Panc1 (cell line): Measurements from ENCODE around the gene HCLS1. TPM values are rescaled to one million over a fixed set of nuclear protein-coding genes. Genes with fewer than 3 reads are reported as not detected.

ENCODE experiments used
- ATAC-seq: fragments of 200-7000 bp; cut with Tn5 transposase; 2 replicates; pipeline ENCODE4 v1.9.1; 2020; ENCODE audit warnings: mild to moderate bottlenecking, moderate library complexity
- BruUV-seq: library from RNA; stranded (reverse); fragments of 400-500 nt; replicated peaks from 2 replicates; lab custom pipeline; 2021; lab: Mats Ljungman, UMichigan
- CTCF ChIA-PET: fragments of 300-600 bp; sonication (Branson Sonifier 250); formaldehyde crosslinking; loops from one replicate; lab custom pipeline; 2022; ENCODE audit warnings: antibody characterized with exemption; lab: Charles Lee
- POLR2A ChIA-PET: fragments of 300-600 bp; sonication (Branson Sonifier 250); formaldehyde crosslinking; loops from one replicate; lab custom pipeline; 2022; ENCODE audit warnings: antibody characterized with exemption; lab: Charles Lee
- DNase-seq: peaks from one replicate; pipeline ENCODE4 v3.0.0-alpha.2; 2010; ENCODE audit warnings: low read depth, low spot score
- H3K27ac ChIP-seq: 2 replicates; pipeline ENCODE4 v1.5.1; 2011; ENCODE audit warnings: mild to moderate bottlenecking, low read length, inconsistent platforms
- H3K27me3 ChIP-seq: fragments of 200-500 bp; sonication (Bioruptor generic); 2 replicates; pipeline ENCODE4 v1.6.0; 2014; ENCODE audit warnings: low read length, inconsistent platforms; ENCODE audit not compliant: control insufficient read depth, insufficient read depth
- H3K36me3 ChIP-seq: fragments of 200-500 bp; sonication (Bioruptor generic); 2 replicates; pipeline ENCODE4 v1.5.1; 2014; ENCODE audit warnings: inconsistent platforms, mild to moderate bottlenecking, low read length, moderate library complexity; ENCODE audit not compliant: control insufficient read depth, insufficient read depth
- H3K4me1 ChIP-seq: 2 replicates; pipeline ENCODE4 v1.5.1; 2011; ENCODE audit warnings: inconsistent platforms, mild to moderate bottlenecking, low read length, moderate library complexity; ENCODE audit not compliant: control insufficient read depth, insufficient read depth
- H3K4me3 ChIP-seq, 2 experiments: 2 replicates each; pipeline ENCODE4 v1.5.1; 2011 to 2012; ENCODE audit warnings: low read depth in 2 of 2, low read length in 2 of 2, mild to moderate bottlenecking in 2 of 2, inconsistent platforms in 1 of 2, moderate library complexity in 1 of 2
- H3K9me3 ChIP-seq: fragments of 200-500 bp; sonication (Bioruptor generic); 2 replicates; pipeline ENCODE4 v1.5.1; 2014; ENCODE audit warnings: low read depth, mild to moderate bottlenecking, inconsistent platforms, low read length, moderate library complexity; ENCODE audit not compliant: control insufficient read depth, insufficient read depth
- CTCF ChIP-seq: fragments of 450-650 bp; IDR thresholded peaks from 2 replicates; pipeline ENCODE4 v1.5.1; 2017; ENCODE audit warnings: mild to moderate bottlenecking
- POLR2AphosphoS5 ChIP-seq: IDR thresholded peaks from 2 replicates; pipeline ENCODE4 v1.6.1; 2012; ENCODE audit warnings: mild to moderate bottlenecking, low read depth, low read length, moderate library complexity
- REST ChIP-seq, 2 experiments: IDR thresholded peaks; 2 replicates each; pipeline ENCODE4 v1.6.1; 2011 to 2012; ENCODE audit warnings: low read depth in 2 of 2, control low read depth in 1 of 2, low read length in 1 of 2, mild to moderate bottlenecking in 1 of 2, moderate library complexity in 1 of 2; ENCODE audit not compliant: insufficient read depth in 1 of 2
- SIN3A ChIP-seq: IDR thresholded peaks from 2 replicates; pipeline ENCODE4 v1.6.1; 2012; ENCODE audit warnings: low read depth, mild to moderate bottlenecking, low read length, moderate library complexity, borderline replicate concordance; ENCODE audit not compliant: insufficient read depth
- TCF7L2 ChIP-seq: IDR thresholded peaks from 2 replicates; pipeline ENCODE4 v1.6.1; 2011; ENCODE audit warnings: mild to moderate bottlenecking, low read depth, low read length, inconsistent platforms
- in situ Hi-C: cut with HindIII; loops from 2 replicates; pipeline ENCODE4 v1.10.0; 2016; ENCODE audit warnings: low sequenced_read_pairs, low pct_unique_long_range_greater_than_20kb
- intact Hi-C: fragments of 100-400 bp; cut with micrococcal nuclease; formaldehyde crosslinking; loops from one replicate; pipeline ENCODE4 v1.10.0; 2022; ENCODE audit not compliant: unreplicated experiment
- total RNA-seq: library from RNA; stranded (reverse); gene quantifications from one replicate; pipeline ENCODE4 v1.2.1, GENCODE V29; 2021; ENCODE audit not compliant: unreplicated experiment

HCLS1 gene
- total RNA-seq, 1 experiment from 2014 or later, result 0.85 TPM

GRCh38 chr3:121707531-121708273 is 47.0 kb upstream of the HCLS1 start:
- Histone ChIP-seq H3K9me3 (no peaks in the 10 kb centered on the region), H3K4me3 (no peak overlapping the region), H3K4me1 (no peaks in the 10 kb centered on the region), H3K27ac (no peak overlapping the region), H3K36me3 (no peaks in the 10 kb centered on the region), H3K27me3 (no peaks in the 10 kb centered on the region)
- ChIA-PET POLR2A (interaction anchor here (0.6 to 1.0 kb wide), 2 partner anchors 13 to 20 kb away, joined by 3 to 4 read pairs; no protein-coding TSS in a partner anchor), CTCF (no interaction called here)
- ATAC-seq (no peak), DNase-seq (no peak)
- intact Hi-C loops (no loop called here), in situ Hi-C loops (no loop called here)
- no peak for TF ChIP-seq TCF7L2
- no peak for TF ChIP-seq REST (IDR thresholded peaks at IDR 0.05; ENCODE audit: insufficient read depth in 1 of 2, low read depth in 2 of 2, low read length in 1 of 2)
- no peak for TF ChIP-seq CTCF
- no peak for TF ChIP-seq POLR2AphosphoS5
- TF ChIP-seq SIN3A, result no peak
- no TSS peak for BruUV-seq

- Histone ChIP-seq H3K4me1 (no peaks in the 10 kb centered on the region), H3K27ac (no peak overlapping the region), H3K4me3 (no peak overlapping the region), H3K9me3 (no peaks in the 10 kb centered on the region), H3K36me3 (no peaks in the 10 kb centered on the region), H3K27me3 (no peaks in the 10 kb centered on the region)
- ChIA-PET CTCF (no interaction called here), POLR2A (no interaction called here)
- in situ Hi-C loops (no loop called here), intact Hi-C loops (no loop called here)
- BruUV-seq, result no TSS peak
- no peak for TF ChIP-seq CTCF
- TF ChIP-seq POLR2AphosphoS5, result no peak
- TF ChIP-seq REST (IDR thresholded peaks at IDR 0.05; ENCODE audit: insufficient read depth in 1 of 2, low read depth in 2 of 2, low read length in 1 of 2), result no peak
- TF ChIP-seq TCF7L2, result no peak
- TF ChIP-seq SIN3A, result no peak
- no peak for DNase-seq
- ATAC-seq, result no peak
Observed at GRCh38 chr3:121705541-121705940, 44.8 kb upstream of the HCLS1 start.
